Stimulated activated CD4-positive, alpha-beta T cell treated with anti-CD3 and anti-CD28 coated beads, Interleukin-15, amount 100 ng/mL, for 1 hour (primary cell): ENCODE results near the gene CAMK1D.

ENCODE experiments used
- DNase-seq, 2 donors: peaks; one replicate each; pipeline ENCODE4 v3.0.0-alpha.2; 2020; ENCODE audit warnings: low read depth in 1 of 2, low spot score in 1 of 2

CAMK1D gene

GRCh38 chr10:12590675-12591659 lies 241.6 kb downstream of the CAMK1D start:
- DNase-seq: no peak

- DNase-seq: no peak
Observed at GRCh38 chr10:12592967-12593366, 243.6 kb downstream of the CAMK1D start.

DNA sequence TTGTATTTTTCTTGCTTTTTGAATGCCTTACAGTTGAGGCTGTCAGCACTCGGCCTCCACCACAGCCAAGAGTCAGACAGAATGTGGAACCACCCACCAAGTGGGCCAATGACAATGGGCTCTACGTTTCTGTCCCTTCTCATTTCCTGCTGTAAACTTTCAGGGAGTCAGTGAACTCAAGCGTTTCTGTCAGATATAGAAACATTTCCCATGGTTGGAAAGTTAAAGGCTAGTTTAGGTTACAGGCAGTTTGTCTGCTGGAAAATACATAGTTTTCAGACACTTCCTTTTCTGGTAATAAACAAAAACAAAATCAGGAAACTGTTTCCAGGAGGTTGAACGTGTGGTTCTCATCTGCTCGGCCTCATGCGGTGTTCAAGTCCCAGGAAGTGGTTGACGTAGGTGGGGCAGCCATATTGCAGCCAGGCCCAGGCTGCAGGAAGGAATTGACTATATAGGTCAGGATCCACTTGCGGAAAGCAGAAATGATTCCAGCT lies 245.1 kb downstream of the CAMK1D start:
- no peak for DNase-seq

DNA sequence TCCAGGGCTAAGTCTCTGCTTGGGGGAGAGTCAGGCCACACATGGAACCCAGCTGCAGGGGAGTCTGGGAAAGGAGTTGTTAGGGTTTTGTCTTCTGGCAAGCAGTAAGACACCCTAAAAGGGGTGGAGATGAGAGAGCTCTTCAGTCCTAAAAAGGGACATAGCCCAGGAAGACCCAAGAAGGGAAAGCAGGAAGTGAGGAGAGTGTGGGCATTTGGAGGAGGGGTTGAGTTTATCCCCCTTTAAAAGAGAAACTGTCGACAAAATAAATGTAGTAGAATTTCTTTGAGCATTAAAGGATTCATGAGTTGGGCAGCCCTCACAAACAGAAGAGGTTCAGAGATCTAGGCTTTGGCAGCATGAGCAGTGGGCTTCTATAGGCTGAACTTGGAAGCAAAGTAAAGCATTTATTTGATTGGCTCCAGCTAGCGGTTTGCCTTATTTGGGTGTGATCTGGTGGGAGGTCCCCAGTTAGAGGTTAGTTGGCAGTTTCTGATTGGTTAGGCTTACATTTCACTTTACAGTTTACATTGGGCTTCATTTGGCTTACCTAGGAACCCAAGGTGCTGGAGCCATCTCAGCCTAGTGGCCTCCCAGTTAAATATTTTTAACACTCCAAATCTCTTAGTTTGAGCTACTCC lies 246.7 kb downstream of the CAMK1D start:
- no peak for DNase-seq

DNA sequence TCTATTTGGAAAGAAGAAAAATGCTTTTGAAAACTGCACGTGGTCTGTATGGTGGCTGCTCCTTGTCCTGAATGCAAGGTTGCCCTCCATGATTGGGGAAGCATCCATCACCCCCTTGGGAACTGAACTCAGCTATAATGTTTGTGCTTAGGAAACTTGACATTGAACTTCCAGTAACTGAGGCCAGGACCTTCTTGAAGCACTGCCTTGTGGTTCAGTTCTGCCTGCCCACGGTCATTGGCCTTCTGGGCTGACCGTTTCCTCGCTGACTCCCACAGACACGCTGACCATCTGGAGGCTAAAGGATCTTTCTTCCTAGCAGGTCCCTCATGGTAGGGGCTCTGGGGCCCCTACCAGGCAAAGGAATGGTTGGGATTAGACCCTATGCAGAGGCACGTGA lies 247.8 kb downstream of the CAMK1D start:
- no peak for DNase-seq

DNA sequence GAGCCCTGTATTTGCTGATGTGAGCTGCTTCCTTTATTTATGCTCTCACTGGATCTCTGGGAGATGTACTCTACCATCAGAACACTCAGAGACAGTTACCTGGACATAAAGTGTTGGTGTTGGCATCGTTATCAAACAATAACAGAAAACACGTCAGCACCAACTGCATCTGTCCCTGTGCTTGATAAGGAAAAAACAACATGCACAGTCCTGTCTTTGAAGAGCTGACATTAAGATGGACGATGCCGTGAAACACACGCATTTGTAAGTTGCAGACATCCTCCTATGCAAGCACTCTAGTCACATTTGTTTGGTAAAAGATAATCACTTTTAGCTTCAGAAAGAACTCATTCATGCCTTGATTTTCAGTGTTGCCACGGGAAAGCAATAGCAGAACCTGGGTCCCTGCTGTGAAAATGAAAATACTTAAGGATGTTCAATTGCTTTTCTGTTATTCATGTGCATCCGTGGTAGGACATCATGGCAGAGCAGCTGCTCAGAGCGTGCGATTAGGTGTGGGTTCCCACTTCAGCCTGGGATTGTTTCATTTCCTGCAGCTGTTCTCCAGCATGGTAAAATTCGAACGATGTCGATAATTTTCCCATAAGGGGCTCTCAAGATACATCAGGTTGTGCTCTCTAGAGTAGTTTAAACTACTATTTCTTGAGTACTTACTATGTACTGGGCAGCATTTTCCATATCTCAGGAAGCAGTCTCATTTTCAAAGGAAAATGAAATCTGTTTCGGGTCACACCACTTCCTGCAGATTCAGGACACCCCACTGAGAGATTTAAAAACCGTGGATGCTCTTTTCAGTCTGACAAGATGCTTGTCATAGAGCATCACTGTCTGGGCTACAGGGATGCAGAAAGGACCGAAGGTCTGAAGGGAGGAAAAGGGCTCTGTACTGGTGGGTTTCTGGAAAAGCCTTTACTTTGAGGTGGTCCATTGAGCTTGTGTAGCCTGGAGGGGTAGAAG lies 248.7 kb downstream of the CAMK1D start:
- DNase-seq: no peak

GRCh38 chr10:12600652-12601051 lies 251.3 kb downstream of the CAMK1D start:
- no peak for DNase-seq

DNA sequence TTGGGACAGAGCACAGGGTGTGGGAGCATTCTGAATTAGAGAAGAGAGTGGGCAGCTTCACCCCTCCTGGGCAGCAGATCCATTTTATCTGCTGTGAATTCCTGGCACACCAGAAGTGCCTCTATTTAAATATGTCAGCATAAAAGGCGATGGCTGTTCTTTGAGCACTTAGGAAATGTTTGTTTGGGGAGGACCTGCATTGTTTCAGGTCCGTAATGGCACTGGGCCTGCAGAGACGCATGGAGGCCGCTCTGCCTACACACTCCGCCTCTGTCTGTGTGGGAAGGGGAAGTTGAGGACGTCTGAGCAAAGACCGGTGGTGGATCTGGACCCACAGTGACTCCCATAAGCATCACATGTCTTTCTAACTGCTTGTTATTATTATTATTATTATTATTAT lies 253.2 kb downstream of the CAMK1D start:
- no peak for DNase-seq

- no peak for DNase-seq
Observed at GRCh38 chr10:12603766-12604470, 254.6 kb downstream of the CAMK1D start.

GRCh38 chr10:12605580-12606405 lies 256.4 kb downstream of the CAMK1D start:
- DNase-seq: peak; percentile 29 to 33

GRCh38 chr10:12606461-12606860 lies 257.1 kb downstream of the CAMK1D start:
- DNase-seq: no peak

- no peak for DNase-seq
Observed at GRCh38 chr10:12608761-12609160, 259.4 kb downstream of the CAMK1D start.

GRCh38 chr10:12609435-12609834 lies 260.1 kb downstream of the CAMK1D start:
- DNase-seq: no peak

DNA sequence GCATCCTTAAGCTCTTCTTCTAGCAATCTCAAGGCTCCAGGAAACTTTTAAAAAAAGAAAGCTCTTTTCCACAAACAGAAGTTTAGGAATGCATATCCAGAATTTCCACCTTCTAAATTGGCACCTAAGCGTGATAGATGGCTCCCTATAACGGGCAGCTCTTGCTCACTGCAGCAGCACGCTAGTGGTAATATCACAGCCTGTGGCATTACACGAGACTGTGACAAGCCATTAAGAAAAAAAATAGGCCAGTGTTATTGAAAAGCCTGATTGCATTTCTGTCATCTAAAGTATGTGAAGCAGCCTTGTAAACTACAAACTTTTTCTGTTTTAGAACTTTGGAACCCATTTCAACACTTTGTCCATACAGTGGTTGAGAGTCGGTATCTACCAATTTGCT lies 263.8 kb downstream of the CAMK1D start:
- DNase-seq: no peak

- no peak for DNase-seq
Observed at GRCh38 chr10:12614177-12614995, 265.0 kb downstream of the CAMK1D start.

DNA sequence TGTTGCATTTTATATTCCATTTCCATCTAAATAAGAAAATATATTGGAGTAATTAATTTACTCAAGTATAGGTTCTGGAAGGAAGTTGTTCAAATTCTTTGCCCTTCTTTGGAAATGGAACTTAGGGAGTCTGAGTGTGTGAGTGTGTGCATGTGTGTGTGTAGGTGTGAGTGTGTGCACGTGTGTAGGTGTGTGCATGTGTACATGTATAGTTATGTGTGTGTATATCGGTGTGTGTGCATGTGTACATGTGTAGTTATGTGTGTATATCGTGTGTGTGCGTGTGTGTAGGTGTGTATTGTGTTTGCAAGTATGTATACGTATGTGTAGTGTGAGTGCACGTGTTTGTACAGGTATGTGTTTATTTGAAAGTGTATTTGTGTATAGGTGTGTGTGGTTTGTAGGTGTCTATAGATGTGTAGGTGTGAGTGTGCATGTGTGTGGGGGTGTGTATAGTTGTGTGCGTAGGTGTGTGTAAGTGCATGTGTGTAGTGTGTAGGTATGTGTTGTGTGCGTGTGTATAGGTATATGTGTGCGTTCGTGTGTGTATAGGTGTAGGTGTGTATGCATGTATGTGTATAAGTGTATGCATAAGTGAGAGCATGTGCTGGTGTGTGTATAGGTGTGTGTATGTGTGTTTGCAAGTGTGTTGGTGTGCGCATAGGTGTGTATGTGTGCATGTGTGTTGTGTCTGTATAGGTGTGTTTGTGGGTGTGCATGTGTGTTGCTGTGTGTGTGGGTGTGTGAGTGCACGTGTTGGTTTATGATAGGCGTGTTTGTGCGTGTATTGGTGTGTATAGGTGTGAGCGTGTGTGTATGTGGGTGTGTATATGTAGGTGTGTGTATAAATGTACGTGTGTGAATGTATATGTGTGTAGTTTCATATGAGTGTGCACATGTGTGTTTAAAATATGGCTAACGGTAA lies 266.2 kb downstream of the CAMK1D start:
- DNase-seq: no peak
